K562 (cell line): ENCODE data around the gene DSC1. TPM values are rescaled to one million over a fixed set of nuclear protein-coding genes. Genes with fewer than 3 reads are reported as not detected.
A peak's percentile ranks its signal among the peaks of the same experiment; 100 is the strongest.

Experiments used
- ATF7 ChIP-seq: fragments of 450-650 bp; IDR thresholded peaks from 2 replicates; pipeline ENCODE4 v1.7.1; 2014; ENCODE audit warnings: mild to moderate bottlenecking, moderate library complexity
- BCL6 ChIP-seq: fragments of 250-450 bp; sonication (Bioruptor Pico); IDR thresholded peaks from 2 replicates; pipeline ENCODE4 v1.4.0; 2020
- ELF2 ChIP-seq: fragments of 250-450 bp; sonication (Bioruptor Pico); IDR thresholded peaks from 2 replicates; pipeline ENCODE4 v1.5.0; 2021; ENCODE audit warnings: mild to moderate bottlenecking
- FOXP1 ChIP-seq: sonication (generic); formaldehyde crosslinking; IDR thresholded peaks from 2 replicates; pipeline ENCODE4 v1.8.0; 2022; ENCODE audit warnings: mild to moderate bottlenecking, missing genetic modification reagents
- GABPB1 ChIP-seq: sonication (generic); formaldehyde crosslinking; IDR thresholded peaks from 2 replicates; pipeline ENCODE4 v1.8.0; 2022; ENCODE audit warnings: mild to moderate bottlenecking, missing genetic modification reagents
- GATAD2B ChIP-seq: fragments of 450-650 bp; IDR thresholded peaks from 2 replicates; pipeline ENCODE4 v1.6.1; 2017; ENCODE audit warnings: mild to moderate bottlenecking, borderline replicate concordance
- HOXB6 ChIP-seq: fragments of 250-450 bp; sonication (Bioruptor Pico); IDR thresholded peaks from 2 replicates; pipeline ENCODE4 v1.5.1; 2022; ENCODE audit warnings: mild to moderate bottlenecking, borderline replicate concordance
- MBD2 ChIP-seq: sonication (generic); IDR thresholded peaks from 2 replicates; pipeline ENCODE4 v1.6.1; 2016; ENCODE audit warnings: low read depth, borderline replicate concordance
- MEF2A ChIP-seq: IDR thresholded peaks from 2 replicates; pipeline ENCODE4 v1.6.1; 2011; ENCODE audit warnings: low read depth, mild to moderate bottlenecking, low read length, moderate library complexity; ENCODE audit not compliant: control insufficient read depth
- NFE2L1 ChIP-seq: fragments of 450-650 bp; IDR thresholded peaks from 2 replicates; pipeline ENCODE4 v1.6.1; 2016; ENCODE audit warnings: missing genetic modification characterization, low read depth, mild to moderate bottlenecking, missing compliant biosample characterization, moderate library complexity, borderline replicate concordance
- RFX1 ChIP-seq: fragments of 450-650 bp; IDR thresholded peaks from 2 replicates; pipeline ENCODE4 v1.6.1; 2016; ENCODE audit warnings: mild to moderate bottlenecking, moderate library complexity
- SAP30 ChIP-seq: fragments of 200-600 bp; sonication (generic); IDR thresholded peaks from 2 replicates; pipeline ENCODE4 v1.6.1; 2012; ENCODE audit warnings: borderline replicate concordance, low read depth, mild to moderate bottlenecking, moderate library complexity, low read length, control low read depth, inconsistent platforms; ENCODE audit not compliant: insufficient read depth, poor library complexity, severe bottlenecking
- SIN3B ChIP-seq: fragments of 450-650 bp; IDR thresholded peaks from 2 replicates; pipeline ENCODE4 v1.6.1; 2017; ENCODE audit warnings: low read depth, mild to moderate bottlenecking, moderate library complexity
- TCF15 ChIP-seq: fragments of 250-450 bp; sonication (Bioruptor Pico); IDR thresholded peaks from 2 replicates; pipeline ENCODE4 v1.8.0; 2022; ENCODE audit warnings: moderate library complexity, mild to moderate bottlenecking, inconsistent platforms
- ZNF140 ChIP-seq: fragments of 250-450 bp; sonication (Bioruptor Pico); IDR thresholded peaks from 2 replicates; pipeline ENCODE4 v1.8.0; 2021; ENCODE audit warnings: moderate library complexity, mild to moderate bottlenecking, inconsistent platforms
- polyA plus RNA-seq, 8 experiments: library from polyadenylated mRNA; depleted of rRNA in 4 of 8; stranded (reverse) in 5 of 8; unstranded in 3 of 8; fragments of >200 nt; fragmentation: Nextera tagmentation in 2 of 8; fragmentation: Illumina TruSeq in 1 of 8; extraction: Ambion mirVana in 2 of 8; extraction: Trizol in 1 of 8; gene quantifications; 2 replicates each; pipeline versions ENCODE4 v1.2.1 to v1.2.3, GENCODE V29; 2011 to 2014; ENCODE audit warnings: inconsistent platforms in 1 of 8, missing spikeins in 1 of 8
- total RNA-seq, 7 experiments: library from RNA; depleted of rRNA in 6 of 7; stranded (reverse); fragments of >200 nt in 6 of 7; fragmentation: Illumina TruSeq in 2 of 7; extraction: Trizol in 2 of 7; gene quantifications; 2 replicates each; pipeline versions ENCODE4 v1.2.1 to v1.2.3, GENCODE V29; 2011 to 2021; ENCODE audit warnings: low replicate concordance in 1 of 7
- TF ChIP-seq, protein P1 (sequence below): fragments of 450-650 bp; IDR thresholded peaks from 2 replicates; pipeline ENCODE4 v1.6.1; 2017; ENCODE audit warnings: antibody characterized with exemption
- TF ChIP-seq, protein P2 (sequence below), 2 experiments: fragments of 450-650 bp in 1 of 2; IDR thresholded peaks; 2 replicates each; pipeline ENCODE4 v1.6.1; 2011 to 2017; ENCODE audit warnings: low read depth in 2 of 2, antibody characterized with exemption in 1 of 2, borderline replicate concordance in 1 of 2, low read length in 1 of 2, mild to moderate bottlenecking in 1 of 2, mixed read lengths in 1 of 2; ENCODE audit not compliant: control insufficient read depth in 1 of 2
- TF ChIP-seq, protein P3 (sequence below): sonication (generic); formaldehyde crosslinking; IDR thresholded peaks from 2 replicates; pipeline ENCODE4 v1.8.1; 2023; ENCODE audit warnings: mild to moderate bottlenecking, missing genetic modification reagents

Gene DSC1
- total and polyA plus RNA-seq, 9 of the 15 experiments (the other 6 are each of a cell fraction or from before 2014, with no cell fraction given), result 0.04 to 0.07 (median 0.05) TPM; not detected in 4

DNA sequence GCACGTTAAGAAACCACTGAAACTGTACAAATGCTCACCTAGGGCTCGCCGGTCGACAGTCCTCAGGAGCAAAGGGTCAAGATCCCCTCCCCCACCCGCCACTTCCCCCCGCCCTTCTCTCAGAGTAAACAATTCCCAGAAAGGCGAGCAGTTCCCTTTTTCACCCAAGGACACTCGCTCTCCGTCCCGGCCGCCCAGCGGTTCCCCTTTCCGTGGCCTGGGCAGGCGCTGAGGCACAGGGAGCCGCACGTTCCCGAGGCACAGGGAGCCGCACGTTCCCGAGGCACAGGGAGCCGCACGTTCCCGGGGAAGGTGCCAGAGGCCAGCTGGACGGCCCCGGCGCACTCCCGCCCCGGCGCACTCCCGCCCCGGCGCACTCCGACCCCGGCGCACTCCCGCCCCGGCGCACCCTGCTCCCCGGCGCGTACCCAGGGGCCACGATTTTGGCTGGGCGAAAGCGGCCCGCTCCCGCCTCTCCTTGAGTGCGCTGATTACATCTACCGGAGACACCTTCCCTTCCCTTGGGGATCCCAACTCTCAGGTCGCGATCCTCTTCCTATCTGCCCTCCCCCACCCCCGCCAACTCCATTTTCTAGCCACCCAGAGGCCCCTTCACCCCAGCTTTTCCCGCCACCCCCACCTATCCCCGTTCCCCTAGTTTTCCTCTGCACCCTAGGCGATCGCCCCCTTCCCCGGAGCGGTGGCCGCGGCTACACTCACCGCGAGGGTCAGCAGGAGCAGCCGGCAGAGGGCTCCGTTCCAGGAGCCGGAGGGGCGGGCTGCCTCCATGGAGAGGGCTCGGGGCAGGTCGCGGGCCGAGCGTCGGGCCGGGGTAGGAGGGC is 61.3 kb downstream of the DSC1 start (continued):
- TF ChIP-seq MEF2A (no peak), RFX1 (no peak), ATF7 (no peak), FOXP1 (CRISPR knock-in tag) (no peak), BCL6 (CRISPR knock-in tag) (no peak), ELF2 (no peak), ZNF140 (CRISPR knock-in tag) (no peak), GABPB1 (CRISPR knock-in tag) (peak; percentile 37; the same call in 1 of the 2 replicates), NFE2L1 (tag) (no peak), SAP30 (peak; percentile 50), GATAD2B (no peak), HOXB6 (CRISPR knock-in tag) (no peak), TCF15 (CRISPR knock-in tag) (no peak), MBD2 (no peak), SIN3B (no peak)
- TF ChIP-seq, protein P1, sequence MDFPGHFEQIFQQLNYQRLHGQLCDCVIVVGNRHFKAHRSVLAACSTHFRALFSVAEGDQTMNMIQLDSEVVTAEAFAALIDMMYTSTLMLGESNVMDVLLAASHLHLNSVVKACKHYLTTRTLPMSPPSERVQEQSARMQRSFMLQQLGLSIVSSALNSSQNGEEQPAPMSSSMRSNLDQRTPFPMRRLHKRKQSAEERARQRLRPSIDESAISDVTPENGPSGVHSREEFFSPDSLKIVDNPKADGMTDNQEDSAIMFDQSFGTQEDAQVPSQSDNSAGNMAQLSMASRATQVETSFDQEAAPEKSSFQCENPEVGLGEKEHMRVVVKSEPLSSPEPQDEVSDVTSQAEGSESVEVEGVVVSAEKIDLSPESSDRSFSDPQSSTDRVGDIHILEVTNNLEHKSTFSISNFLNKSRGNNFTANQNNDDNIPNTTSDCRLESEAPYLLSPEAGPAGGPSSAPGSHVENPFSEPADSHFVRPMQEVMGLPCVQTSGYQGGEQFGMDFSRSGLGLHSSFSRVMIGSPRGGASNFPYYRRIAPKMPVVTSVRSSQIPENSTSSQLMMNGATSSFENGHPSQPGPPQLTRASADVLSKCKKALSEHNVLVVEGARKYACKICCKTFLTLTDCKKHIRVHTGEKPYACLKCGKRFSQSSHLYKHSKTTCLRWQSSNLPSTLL, result no peak
- TF ChIP-seq, protein P2, sequence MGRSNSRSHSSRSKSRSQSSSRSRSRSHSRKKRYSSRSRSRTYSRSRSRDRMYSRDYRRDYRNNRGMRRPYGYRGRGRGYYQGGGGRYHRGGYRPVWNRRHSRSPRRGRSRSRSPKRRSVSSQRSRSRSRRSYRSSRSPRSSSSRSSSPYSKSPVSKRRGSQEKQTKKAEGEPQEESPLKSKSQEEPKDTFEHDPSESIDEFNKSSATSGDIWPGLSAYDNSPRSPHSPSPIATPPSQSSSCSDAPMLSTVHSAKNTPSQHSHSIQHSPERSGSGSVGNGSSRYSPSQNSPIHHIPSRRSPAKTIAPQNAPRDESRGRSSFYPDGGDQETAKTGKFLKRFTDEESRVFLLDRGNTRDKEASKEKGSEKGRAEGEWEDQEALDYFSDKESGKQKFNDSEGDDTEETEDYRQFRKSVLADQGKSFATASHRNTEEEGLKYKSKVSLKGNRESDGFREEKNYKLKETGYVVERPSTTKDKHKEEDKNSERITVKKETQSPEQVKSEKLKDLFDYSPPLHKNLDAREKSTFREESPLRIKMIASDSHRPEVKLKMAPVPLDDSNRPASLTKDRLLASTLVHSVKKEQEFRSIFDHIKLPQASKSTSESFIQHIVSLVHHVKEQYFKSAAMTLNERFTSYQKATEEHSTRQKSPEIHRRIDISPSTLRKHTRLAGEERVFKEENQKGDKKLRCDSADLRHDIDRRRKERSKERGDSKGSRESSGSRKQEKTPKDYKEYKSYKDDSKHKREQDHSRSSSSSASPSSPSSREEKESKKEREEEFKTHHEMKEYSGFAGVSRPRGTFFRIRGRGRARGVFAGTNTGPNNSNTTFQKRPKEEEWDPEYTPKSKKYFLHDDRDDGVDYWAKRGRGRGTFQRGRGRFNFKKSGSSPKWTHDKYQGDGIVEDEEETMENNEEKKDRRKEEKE (IDR thresholded peaks at IDR 0.05; ENCODE audit: borderline replicate concordance in 1 of 2, control insufficient read depth in 1 of 2, low read depth in 2 of 2, low read length in 1 of 2), result no peak
- TF ChIP-seq, protein P3, sequence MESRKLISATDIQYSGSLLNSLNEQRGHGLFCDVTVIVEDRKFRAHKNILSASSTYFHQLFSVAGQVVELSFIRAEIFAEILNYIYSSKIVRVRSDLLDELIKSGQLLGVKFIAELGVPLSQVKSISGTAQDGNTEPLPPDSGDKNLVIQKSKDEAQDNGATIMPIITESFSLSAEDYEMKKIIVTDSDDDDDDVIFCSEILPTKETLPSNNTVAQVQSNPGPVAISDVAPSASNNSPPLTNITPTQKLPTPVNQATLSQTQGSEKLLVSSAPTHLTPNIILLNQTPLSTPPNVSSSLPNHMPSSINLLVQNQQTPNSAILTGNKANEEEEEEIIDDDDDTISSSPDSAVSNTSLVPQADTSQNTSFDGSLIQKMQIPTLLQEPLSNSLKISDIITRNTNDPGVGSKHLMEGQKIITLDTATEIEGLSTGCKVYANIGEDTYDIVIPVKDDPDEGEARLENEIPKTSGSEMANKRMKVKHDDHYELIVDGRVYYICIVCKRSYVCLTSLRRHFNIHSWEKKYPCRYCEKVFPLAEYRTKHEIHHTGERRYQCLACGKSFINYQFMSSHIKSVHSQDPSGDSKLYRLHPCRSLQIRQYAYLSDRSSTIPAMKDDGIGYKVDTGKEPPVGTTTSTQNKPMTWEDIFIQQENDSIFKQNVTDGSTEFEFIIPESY (CRISPR knock-in tag), result 0 out of 2 replicates have a peak, but pooled peaks have one; percentile 11
